Spinal cord (tissue), 10 donors: ENCODE results near the gene FAM227B. TPM values are rescaled to one million over a fixed set of nuclear protein-coding genes. Genes with fewer than 3 reads are reported as not detected.
A peak's percentile ranks its signal among the peaks of the same experiment; 100 is the strongest.
"Not testable (repeated sequence)": the region's sequence is repeated elsewhere in the genome, so short reads cannot be mapped to it uniquely, and the experiment has no call there.

Experiments used
- DNase-seq, 6 donors: peaks; one replicate each; pipeline versions ENCODE4 v3.0.0 to v3.0.0-alpha.2; 2013 to 2015; ENCODE audit warnings: low spot score in 6 of 6, low read depth in 4 of 6
- H3K27ac ChIP-seq: one replicate; pipeline ENCODE4 v1.5.1; 2013; ENCODE audit warnings: low read depth, low read length, control low read depth
- H3K27me3 ChIP-seq: one replicate; pipeline ENCODE4 v1.6.1; 2013; ENCODE audit warnings: low read length; ENCODE audit not compliant: control insufficient read depth, insufficient read depth
- H3K36me3 ChIP-seq: one replicate; pipeline ENCODE4 v1.6.1; 2013; ENCODE audit warnings: low read length; ENCODE audit not compliant: control insufficient read depth, insufficient read depth
- H3K4me1 ChIP-seq: one replicate; pipeline ENCODE4 v1.6.1; 2013; ENCODE audit warnings: low read length; ENCODE audit not compliant: control insufficient read depth, insufficient read depth
- H3K4me3 ChIP-seq: one replicate; pipeline ENCODE4 v1.5.1; 2013; ENCODE audit warnings: low read depth, low read length, control low read depth
- H3K9me3 ChIP-seq: one replicate; pipeline ENCODE4 v1.6.1; 2013; ENCODE audit warnings: low read length; ENCODE audit not compliant: control insufficient read depth, insufficient read depth
- WGBS: methylation state at CpG from one replicate; pipeline ENCODE4 v1.1.5; 2013; ENCODE audit warnings: missing lambda C conversion rate; ENCODE audit not compliant: insufficient coverage; 5-methylcytosine and 5-hydroxymethylcytosine counted together
- polyA plus RNA-seq, 2 donors: library from polyadenylated mRNA; unstranded; fragments of 120-200 nt; gene quantifications; one replicate each; pipeline ENCODE4 v1.2.1, GENCODE V29; 2013; ENCODE audit not compliant: insufficient read length in 2 of 2
- total RNA-seq, 2 donors: library from RNA; depleted of rRNA in 1 of 2; stranded (reverse); fragments of 120-200 nt in 1 of 2; fragments of >200 nt in 1 of 2; gene quantifications; one replicate each; pipeline versions ENCODE4 v1.2.3 to v1.2.4, GENCODE V29; 2013 to 2014
- donor health status: healthy.

Gene FAM227B
- total and polyA plus RNA-seq, 4 donors: 6.2 to 12.9 (median 8.0) TPM

DNA sequence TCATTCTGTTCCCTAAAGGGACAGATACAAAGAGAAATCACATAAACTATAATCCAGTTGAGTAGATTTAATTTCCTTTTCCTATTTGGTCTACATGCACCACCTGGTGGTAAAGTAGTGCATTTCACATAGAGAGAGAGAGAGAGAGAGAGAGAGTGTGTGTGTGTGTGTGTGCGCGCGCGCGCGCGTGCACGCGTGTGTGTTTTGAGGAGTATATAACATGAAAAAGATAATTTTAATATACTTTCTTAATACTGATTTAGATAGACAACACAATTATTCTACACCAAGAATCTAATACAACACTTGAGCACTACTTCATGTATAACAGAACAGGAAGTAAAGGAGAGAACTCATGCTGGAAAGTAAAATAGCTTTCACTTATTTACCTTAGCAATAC, 198.6 kb downstream of the FAM227B start:
- no peak overlapping the region for H3K4me3 ChIP-seq
- peak in 5 of 6 donors; percentile 24 to 82 (median 40) for DNase-seq
- no peaks in the 10 kb centered on the region for H3K36me3 ChIP-seq
- H3K9me3 ChIP-seq: no peaks in the 10 kb centered on the region
- no peaks in the 10 kb centered on the region for H3K4me1 ChIP-seq
- no peaks in the 10 kb centered on the region for H3K27me3 ChIP-seq
- H3K27ac ChIP-seq: peak overlapping the region; percentile 86
- WGBS: no CpG with 5 or more reads among the region's 9 CpGs

DNA sequence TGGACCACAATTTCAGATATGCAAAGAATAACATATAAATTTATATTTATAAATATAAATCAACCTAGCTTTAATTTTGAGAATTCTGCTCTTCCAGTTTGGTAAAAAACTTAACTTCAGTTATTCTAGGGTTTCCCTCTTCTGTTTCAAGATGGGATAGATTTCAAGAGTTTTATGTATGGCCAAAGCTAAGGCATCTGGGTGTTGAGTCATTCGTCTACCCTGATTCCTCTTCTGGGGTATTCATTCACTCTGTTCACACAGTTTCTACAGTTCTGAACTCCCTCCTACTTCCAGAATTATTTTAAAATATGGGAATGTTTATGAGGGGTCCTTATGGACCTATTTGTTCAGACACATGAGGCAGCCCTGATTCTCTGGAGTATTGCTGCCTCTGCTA, 201.8 kb downstream of the FAM227B start:
- no CpG with 5 or more reads among the region's 1 CpG for WGBS
- Histone ChIP-seq H3K27ac (no peak overlapping the region), H3K9me3 (no peaks in the 10 kb centered on the region), H3K4me3 (no peak overlapping the region), H3K4me1 (no peaks in the 10 kb centered on the region), H3K36me3 (no peaks in the 10 kb centered on the region), H3K27me3 (no peaks in the 10 kb centered on the region)
- DNase-seq: no peak

DNA sequence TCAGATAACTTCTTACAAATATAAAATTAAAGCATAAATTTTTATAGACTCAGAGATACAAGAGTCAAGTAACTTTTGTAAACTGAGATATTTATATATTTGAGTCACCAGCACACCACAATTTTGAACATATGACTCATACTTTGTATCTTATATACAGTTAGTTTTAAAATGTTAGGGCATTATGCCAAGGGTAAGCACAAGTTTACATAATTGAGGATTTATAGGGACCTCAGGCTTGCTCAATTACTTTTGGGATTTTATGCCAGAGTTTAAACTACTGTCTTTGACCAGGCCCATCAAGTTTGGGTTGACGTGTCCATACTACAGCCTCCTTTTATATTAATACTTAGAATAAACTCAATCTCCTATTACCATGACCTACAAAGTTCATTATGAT, 205.0 kb downstream of the FAM227B start:
- no peak overlapping the region for H3K4me3 ChIP-seq
- no peaks in the 10 kb centered on the region for H3K4me1 ChIP-seq
- no peaks in the 10 kb centered on the region for H3K9me3 ChIP-seq
- WGBS: 100% methylated on average over 1 of the region's 1 CpG
- no peak overlapping the region for H3K27ac ChIP-seq
- no peaks in the 10 kb centered on the region for H3K36me3 ChIP-seq
- no peaks in the 10 kb centered on the region for H3K27me3 ChIP-seq
- DNase-seq: no peak

DNA sequence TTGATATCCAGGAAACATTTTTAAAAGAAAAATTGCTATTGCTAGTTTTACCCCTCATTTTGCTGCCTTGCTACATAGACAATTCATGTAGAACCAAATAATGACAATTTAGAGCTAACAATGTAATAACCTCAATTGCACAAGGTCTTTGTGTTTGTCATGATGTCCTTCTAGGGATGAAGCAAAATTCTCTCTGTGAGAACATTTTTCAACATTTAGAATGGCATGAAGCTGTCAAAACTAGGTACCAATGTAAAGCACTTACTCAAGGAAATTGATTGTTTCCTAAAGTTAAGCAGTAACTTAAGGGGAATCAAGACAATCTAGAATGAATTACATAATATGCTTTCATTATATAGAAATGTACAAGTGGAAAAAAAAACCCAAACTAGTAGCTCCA, 205.5 kb downstream of the FAM227B start:
- DNase-seq: no peak
- Histone ChIP-seq H3K4me1 (no peaks in the 10 kb centered on the region), H3K36me3 (no peaks in the 10 kb centered on the region), H3K27ac (no peak overlapping the region), H3K27me3 (no peaks in the 10 kb centered on the region), H3K4me3 (no peak overlapping the region), H3K9me3 (no peaks in the 10 kb centered on the region)

DNA sequence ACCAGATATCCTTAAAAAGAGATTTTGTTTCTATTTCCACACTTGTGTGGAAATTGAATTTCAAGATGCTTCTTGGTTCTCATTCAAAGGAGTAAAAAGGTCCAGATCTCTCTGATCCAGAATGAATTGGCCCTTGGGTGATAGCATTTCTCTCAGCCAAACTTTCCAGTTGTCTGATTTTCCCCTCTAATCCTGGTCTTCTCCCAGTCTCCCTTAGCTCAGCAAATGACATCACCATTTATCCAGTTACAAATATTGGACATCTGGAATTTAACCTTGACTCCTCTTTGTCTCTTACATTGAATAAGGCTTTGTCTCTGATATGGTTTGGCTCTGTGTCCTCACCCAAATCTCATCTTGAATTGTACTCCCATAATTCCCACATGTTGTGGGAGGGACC, 207.8 kb downstream of the FAM227B start:
- DNase-seq: no peak
- Histone ChIP-seq H3K9me3 (no peaks in the 10 kb centered on the region), H3K4me1 (no peaks in the 10 kb centered on the region), H3K36me3 (no peaks in the 10 kb centered on the region), H3K27me3 (no peaks in the 10 kb centered on the region), H3K4me3 (no peak overlapping the region), H3K27ac (no peak overlapping the region)

DNA sequence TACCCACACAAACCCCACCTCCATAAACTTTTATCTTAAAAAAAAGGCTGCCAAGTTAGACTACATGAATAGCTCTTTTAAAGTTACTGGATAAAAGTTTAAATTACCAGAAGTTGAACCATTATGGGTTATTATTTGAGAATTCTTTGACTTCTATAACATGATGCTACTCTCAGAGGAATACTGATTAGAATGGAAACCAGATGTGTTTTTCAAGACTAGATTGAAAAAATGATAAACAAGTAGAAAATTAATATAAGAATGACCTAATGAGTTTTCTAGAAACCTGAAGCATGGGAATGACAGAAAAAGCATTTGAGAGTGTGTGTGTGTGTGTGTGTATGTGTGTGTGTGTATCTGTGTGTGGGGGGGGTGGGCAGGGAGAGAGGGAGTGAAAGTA, 210.0 kb downstream of the FAM227B start:
- DNase-seq: no peak
- Histone ChIP-seq H3K36me3 (no peaks in the 10 kb centered on the region), H3K27me3 (no peaks in the 10 kb centered on the region), H3K4me3 (no peak overlapping the region), H3K27ac (no peak overlapping the region), H3K9me3 (no peaks in the 10 kb centered on the region), H3K4me1 (no peaks in the 10 kb centered on the region)

DNA sequence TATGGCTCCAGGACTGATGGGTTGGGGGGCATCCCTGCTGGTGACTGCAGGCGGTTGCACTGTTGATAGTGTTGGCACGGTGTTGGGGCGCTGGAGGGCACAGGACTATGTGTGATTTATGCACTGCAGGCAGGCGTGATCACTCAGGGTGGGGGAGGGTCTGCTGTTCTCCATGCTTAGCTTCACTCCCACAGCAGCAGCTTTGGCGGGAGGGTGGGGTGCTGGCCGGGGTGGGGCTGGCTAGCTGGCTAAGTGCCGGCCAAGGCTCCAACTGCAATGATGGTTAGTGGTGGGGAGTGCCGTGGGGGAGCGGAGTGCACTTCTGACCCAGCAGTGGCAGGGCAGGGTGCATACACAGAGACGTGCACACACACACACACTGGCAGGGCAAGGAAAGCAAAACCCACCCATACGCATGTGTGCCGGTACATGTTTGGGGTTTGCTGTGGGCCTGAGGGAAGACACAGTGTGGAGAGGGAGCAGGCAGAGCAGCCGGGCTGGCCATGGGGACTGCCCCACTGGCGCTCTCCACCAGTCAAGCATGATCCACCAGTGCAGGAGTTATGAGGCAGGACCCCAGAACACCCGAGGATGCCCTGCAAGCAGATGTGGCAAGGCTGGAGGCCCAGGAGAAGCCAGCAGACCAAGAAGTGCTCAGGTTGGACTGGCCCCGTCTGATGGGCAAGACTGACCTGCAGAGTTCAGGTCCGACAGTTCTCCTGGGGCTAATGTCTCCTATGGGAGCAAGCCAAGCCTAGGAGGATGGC, 214.1 kb downstream of the FAM227B start:
- no peaks in the 10 kb centered on the region for H3K27me3 ChIP-seq
- no peak for DNase-seq
- H3K36me3 ChIP-seq: no peaks in the 10 kb centered on the region
- H3K9me3 ChIP-seq: no peaks in the 10 kb centered on the region
- H3K4me1 ChIP-seq: no peaks in the 10 kb centered on the region
- H3K27ac ChIP-seq: no peak overlapping the region
- no peak overlapping the region for H3K4me3 ChIP-seq
- whole genome bisulfite sequencing: 94% methylated on average over 11 of the region's 17 CpGs

DNA sequence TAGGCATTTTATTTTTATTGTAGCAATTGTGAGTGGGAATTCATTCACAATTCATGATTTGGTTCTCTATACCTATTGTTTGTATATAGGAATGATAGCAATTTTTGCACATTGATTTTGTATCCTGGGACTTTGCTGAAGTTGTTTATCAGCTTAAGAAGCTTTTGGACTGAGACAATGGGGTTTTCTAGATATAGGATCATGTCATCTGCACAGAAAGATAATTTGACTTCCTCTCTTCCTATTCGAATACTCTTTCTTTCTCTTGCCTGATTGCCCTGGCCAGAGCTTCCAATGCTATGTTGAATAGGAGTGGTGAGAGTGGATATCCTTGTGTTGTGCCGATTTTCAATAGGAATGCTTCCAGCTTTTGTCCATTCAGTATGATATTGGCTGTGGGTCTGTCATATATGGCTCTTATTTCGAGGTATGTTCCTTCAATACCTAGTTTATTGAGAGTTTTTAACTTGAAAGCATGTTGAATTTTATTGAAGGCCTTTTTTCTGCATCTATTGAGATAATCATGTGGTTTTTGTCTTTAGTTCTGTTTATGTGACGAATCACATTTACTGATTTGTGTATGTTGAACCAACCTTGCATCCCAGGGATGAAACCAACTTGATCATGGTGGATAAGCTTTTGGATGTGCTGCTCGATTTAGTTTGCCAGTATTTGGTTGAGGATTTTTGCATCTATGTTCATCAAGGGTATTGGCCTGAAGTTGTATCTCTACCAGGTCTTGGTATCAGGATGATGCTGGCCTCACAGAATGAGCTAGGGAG, 217.9 kb downstream of the FAM227B start:
- H3K27me3 ChIP-seq, H3K9me3 ChIP-seq, DNase-seq, H3K27ac ChIP-seq, H3K4me1 ChIP-seq, H3K4me3 ChIP-seq, H3K36me3 ChIP-seq: not testable (repeated sequence)
- WGBS: 89% methylated on average over 4 of the region's 5 CpGs

DNA sequence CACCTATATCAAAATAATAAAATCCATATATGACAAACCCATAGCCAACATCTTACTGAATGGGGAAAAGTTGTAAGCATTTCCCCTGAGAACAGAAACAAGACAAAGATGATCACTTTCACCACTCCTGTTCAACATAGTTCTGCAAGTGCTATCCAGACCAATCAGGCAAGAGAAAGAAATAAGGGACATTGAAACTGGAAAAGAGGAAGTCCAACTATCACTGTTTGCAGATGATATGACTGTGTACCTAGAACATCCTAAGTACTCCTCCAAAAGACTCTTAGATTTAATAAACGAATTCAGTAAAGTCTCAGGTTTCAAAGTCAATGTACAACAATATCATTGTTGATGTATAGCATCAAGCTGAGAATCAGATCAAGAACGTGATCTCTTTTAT, 233.1 kb downstream of the FAM227B start:
- H3K4me3 ChIP-seq: no peak overlapping the region

DNA sequence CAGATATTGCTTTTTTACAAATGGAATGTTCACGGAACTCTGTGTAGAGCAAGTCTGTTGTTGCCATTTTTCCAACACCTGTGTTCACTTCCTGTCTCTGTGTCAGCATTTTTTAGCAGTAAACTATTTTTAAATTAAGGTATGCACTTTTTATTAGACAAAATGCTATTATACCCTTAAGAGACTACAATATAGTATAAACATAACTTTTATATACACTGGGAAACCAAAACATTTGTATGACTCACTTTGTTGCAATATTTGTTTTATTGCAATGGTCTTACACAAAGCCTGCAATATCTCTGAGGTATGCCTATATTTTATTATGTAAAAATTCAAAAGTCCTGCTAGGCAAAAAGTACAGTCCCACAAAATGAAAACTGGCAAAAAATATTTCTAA, 237.4 kb downstream of the FAM227B start:
- Histone ChIP-seq H3K4me3 (no peak overlapping the region), H3K27ac (no peak overlapping the region), H3K36me3 (no peaks in the 10 kb centered on the region), H3K9me3 (peaks cover 2% of the 10 kb centered on the region), H3K27me3 (no peaks in the 10 kb centered on the region), H3K4me1 (no peaks in the 10 kb centered on the region)
- no peak for DNase-seq
- no CpG with 5 or more reads among the region's 1 CpG for WGBS

More for the DNA sequence above, 233.1 kb downstream of the FAM227B start:
- H3K36me3 ChIP-seq: no peaks in the 10 kb centered on the region
- no peak overlapping the region for H3K27ac ChIP-seq
- no peak for DNase-seq
- no peaks in the 10 kb centered on the region for H3K27me3 ChIP-seq
- WGBS: no CpG with 5 or more reads among the region's 2 CpGs
- H3K9me3 ChIP-seq: peaks cover 2% of the 10 kb centered on the region
- H3K4me1 ChIP-seq: no peaks in the 10 kb centered on the region
